ENCODE data around the gene CUTC. TPM values are rescaled to one million over a fixed set of nuclear protein-coding genes. Genes with fewer than 3 reads are reported as not detected.
A peak's percentile ranks its signal among the peaks of the same experiment; 100 is the strongest.
"Not testable (repeated sequence)": the region's sequence is repeated elsewhere in the genome, so short reads cannot be mapped to it uniquely, and the experiment has no call there.

Gene CUTC
- total RNA-seq, 1 donor from 2014 or later: 13.7 TPM

GRCh38 chr10:99742254-99742653 lies 10.2 kb downstream of the CUTC start:
- DNase-seq (ENCODE audit: low spot score): no peak
- peaks cover 35% of the 10 kb centered on the region for H3K36me3 Mint-ChIP-seq (ENCODE audit: low read depth, unreplicated experiment)

GRCh38 chr10:99742701-99743100 lies 10.7 kb downstream of the CUTC start:
- H3K4me1 Mint-ChIP-seq (ENCODE audit: unreplicated experiment): no peaks in the 10 kb centered on the region
- DNase-seq (ENCODE audit: low spot score): no peak
- no peak for TF ChIP-seq CTCF (IDR thresholded peaks at IDR 0.05; ENCODE audit: unreplicated experiment)
- H3K9me3 Mint-ChIP-seq (ENCODE audit: unreplicated experiment): no peaks in the 10 kb centered on the region
- peaks cover 2% of the 10 kb centered on the region for H3K27me3 Mint-ChIP-seq (ENCODE audit: unreplicated experiment)
- H3K36me3 Mint-ChIP-seq (ENCODE audit: low read depth, unreplicated experiment): peaks cover 35% of the 10 kb centered on the region
- no peak overlapping the region for H3K4me3 Mint-ChIP-seq (ENCODE audit: unreplicated experiment)
- no peak overlapping the region for H3K27ac Mint-ChIP-seq (ENCODE audit: unreplicated experiment)

More at GRCh38 chr10:99742254-99742653, 10.2 kb downstream of the CUTC start:
- H3K4me1 Mint-ChIP-seq (ENCODE audit: unreplicated experiment): no peaks in the 10 kb centered on the region
- no peaks in the 10 kb centered on the region for H3K9me3 Mint-ChIP-seq (ENCODE audit: unreplicated experiment)
- H3K27me3 Mint-ChIP-seq (ENCODE audit: unreplicated experiment): peaks cover 2% of the 10 kb centered on the region
- TF ChIP-seq CTCF (IDR thresholded peaks at IDR 0.05; ENCODE audit: unreplicated experiment): no peak
- H3K27ac Mint-ChIP-seq (ENCODE audit: unreplicated experiment): no peak overlapping the region
- no peak overlapping the region for H3K4me3 Mint-ChIP-seq (ENCODE audit: unreplicated experiment)

- no peaks in the 10 kb centered on the region for H3K4me1 Mint-ChIP-seq (ENCODE audit: unreplicated experiment)
- H3K27ac Mint-ChIP-seq (ENCODE audit: unreplicated experiment): no peak overlapping the region
- peaks cover 35% of the 10 kb centered on the region for H3K36me3 Mint-ChIP-seq (ENCODE audit: low read depth, unreplicated experiment)
- no peaks in the 10 kb centered on the region for H3K9me3 Mint-ChIP-seq (ENCODE audit: unreplicated experiment)
- peaks cover 2% of the 10 kb centered on the region for H3K27me3 Mint-ChIP-seq (ENCODE audit: unreplicated experiment)
- no peak for DNase-seq (ENCODE audit: low spot score)
- H3K4me3 Mint-ChIP-seq (ENCODE audit: unreplicated experiment): peak overlapping the region; percentile 48
- TF ChIP-seq CTCF (IDR thresholded peaks at IDR 0.05; ENCODE audit: unreplicated experiment): no peak
Measured at GRCh38 chr10:99743841-99744240, 11.8 kb downstream of the CUTC start.

- H3K4me1 Mint-ChIP-seq (ENCODE audit: unreplicated experiment); H3K27ac Mint-ChIP-seq (ENCODE audit: unreplicated experiment); H3K4me3 Mint-ChIP-seq (ENCODE audit: unreplicated experiment); H3K9me3 Mint-ChIP-seq (ENCODE audit: unreplicated experiment); H3K27me3 Mint-ChIP-seq (ENCODE audit: unreplicated experiment); DNase-seq (ENCODE audit: low spot score): not testable (repeated sequence)
- H3K36me3 Mint-ChIP-seq (ENCODE audit: low read depth, unreplicated experiment): peaks cover 19% of the 10 kb centered on the region
Measured at GRCh38 chr10:99746166-99746565, 14.1 kb downstream of the CUTC start.

- Mint-ChIP-seq H3K36me3 (ENCODE audit: low read depth, unreplicated experiment) (peaks cover 4% of the 10 kb centered on the region), H3K27me3 (ENCODE audit: unreplicated experiment) (peaks cover 2% of the 10 kb centered on the region), H3K4me1 (ENCODE audit: unreplicated experiment) (no peaks in the 10 kb centered on the region), H3K27ac (ENCODE audit: unreplicated experiment) (no peak overlapping the region), H3K4me3 (ENCODE audit: unreplicated experiment) (no peak overlapping the region), H3K9me3 (ENCODE audit: unreplicated experiment) (no peaks in the 10 kb centered on the region)
- no peak for TF ChIP-seq CTCF (IDR thresholded peaks at IDR 0.05; ENCODE audit: unreplicated experiment)
- no peak for DNase-seq (ENCODE audit: low spot score)
Measured at GRCh38 chr10:99748823-99749451, 16.9 kb downstream of the CUTC start.

Measured in endothelial cell (in vitro differentiated cells).